ENCODE data around the gene OR4M2.
"Not testable (repeated sequence)": the region's sequence is repeated elsewhere in the genome, so short reads cannot be mapped to it uniquely, and the experiment has no call there.

Gene OR4M2

GRCh38 chr15:22080227-22080626 is at the start of gene OR4M2:
TSS of gene OR4M2 (plus strand) at chr15:22080527. CDS start at chr15:22080625, 98 bp downstream.
- not testable (repeated sequence) for DNase-seq

GRCh38 chr15:22069267-22069666 is 11.1 kb upstream of the OR4M2 start:
- DNase-seq, result not testable (repeated sequence)

- DNase-seq, result not testable (repeated sequence)
These were observed 1.1 kb downstream of the OR4M2 start for GRCh38 chr15:22081386-22081785.

GRCh38 chr15:22098616-22099253 is 18.4 kb downstream of the OR4M2 start:
- DNase-seq, result not testable (repeated sequence)

- DNase-seq, result not testable (repeated sequence)
These were observed 19.1 kb downstream of the OR4M2 start for GRCh38 chr15:22099289-22099891.

GRCh38 chr15:22122033-22122432 is 41.7 kb downstream of the OR4M2 start:
- DNase-seq, result not testable (repeated sequence)
